NCI-H510A (cell line): ENCODE measurements around the gene PCDHGA7.
"Not testable (repeated sequence)": the region's sequence is repeated elsewhere in the genome, so short reads cannot be mapped to it uniquely, and the experiment has no call there.

Source experiments
- DNase-seq: peaks from one replicate; lab custom pipeline; 2025; lab: John Stamatoyannopoulos, UW

Gene PCDHGA7

GRCh38 chr5:141398608-141399007 lies 16.1 kb downstream of the PCDHGA7 start:
- no peak for DNase-seq

DNA sequence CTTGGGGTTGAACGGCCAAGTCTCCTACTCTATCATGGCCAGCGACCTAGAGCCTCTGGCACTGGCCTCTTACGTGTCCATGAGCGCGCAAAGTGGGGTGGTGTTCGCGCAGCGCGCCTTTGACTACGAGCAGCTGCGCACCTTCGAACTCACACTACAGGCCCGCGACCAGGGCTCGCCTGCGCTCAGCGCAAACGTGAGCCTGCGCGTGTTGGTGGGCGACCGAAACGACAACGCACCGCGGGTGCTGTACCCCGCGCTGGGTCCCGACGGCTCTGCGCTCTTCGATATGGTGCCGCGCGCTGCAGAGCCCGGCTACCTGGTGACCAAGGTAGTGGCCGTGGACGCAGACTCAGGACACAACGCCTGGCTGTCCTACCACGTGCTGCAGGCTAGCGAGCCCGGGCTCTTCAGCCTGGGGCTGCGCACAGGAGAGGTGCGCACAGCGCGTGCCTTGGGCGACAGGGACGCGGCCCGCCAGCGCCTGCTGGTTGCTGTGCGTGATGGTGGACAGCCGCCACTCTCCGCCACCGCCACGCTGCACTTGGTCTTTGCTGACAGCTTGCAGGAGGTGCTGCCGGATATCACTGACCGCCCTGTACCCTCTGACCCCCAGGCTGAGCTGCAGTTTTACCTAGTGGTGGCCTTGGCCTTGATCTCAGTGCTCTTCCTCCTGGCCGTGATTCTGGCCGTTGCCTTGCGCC lies 17.2 kb downstream of the PCDHGA7 start:
- DNase-seq = no peak

DNA sequence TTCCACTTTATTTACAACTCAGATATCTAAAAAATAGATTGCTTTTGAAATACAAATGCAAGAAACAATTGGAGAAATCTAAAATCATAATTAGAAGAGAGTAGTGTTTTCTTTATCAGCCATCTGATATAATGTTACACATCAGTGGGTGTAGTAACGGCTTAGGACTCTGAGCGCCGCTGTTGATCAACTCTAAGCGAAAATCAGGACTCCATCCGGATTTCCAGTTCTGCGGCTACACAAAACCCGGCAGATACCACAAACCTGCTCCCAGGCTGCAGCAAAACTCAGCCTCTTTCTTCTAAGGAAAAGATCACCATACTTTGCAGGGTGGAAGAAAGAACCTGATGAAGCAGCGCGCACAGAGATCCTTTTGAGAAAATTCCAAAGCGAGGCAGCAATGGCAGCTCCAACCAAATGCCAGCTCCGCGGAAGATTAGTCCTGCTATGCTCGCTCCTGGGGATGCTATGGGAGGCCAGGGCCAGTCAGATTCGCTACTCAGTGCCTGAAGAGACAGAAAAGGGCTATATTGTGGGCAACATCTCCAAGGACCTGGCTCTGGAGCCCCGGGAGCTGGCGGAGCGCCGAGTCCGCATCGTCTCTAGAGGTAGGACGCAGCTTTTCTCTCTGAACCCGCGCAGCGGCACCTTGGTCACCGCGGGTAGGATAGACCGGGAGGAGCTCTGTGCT lies 20.2 kb downstream of the PCDHGA7 start, which contains the start of gene PCDHGA9:
Gene PCDHGA9 (plus strand): TSS at position 226 of the 691 bp plus-strand sequence. CDS start 175 bp downstream, at position 401.
- DNase-seq = no peak

DNA sequence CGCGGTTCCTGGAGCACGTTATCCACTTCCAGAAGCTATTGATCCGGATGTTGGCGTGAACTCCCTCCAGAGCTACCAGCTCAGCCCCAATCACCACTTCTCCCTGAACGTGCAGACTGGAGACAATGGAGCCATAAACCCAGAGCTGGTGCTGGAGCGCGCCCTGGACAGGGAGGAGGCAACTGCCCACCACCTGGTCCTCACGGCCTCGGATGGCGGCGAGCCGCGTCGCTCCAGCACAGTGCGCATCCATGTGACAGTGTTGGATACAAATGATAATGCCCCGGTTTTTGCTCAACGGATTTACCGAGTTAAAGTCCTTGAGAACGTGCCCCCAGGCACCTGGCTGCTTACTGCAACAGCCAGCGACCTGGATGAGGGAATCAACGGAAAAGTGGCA lies 20.8 kb downstream of the PCDHGA7 start:
- no peak for DNase-seq

DNA sequence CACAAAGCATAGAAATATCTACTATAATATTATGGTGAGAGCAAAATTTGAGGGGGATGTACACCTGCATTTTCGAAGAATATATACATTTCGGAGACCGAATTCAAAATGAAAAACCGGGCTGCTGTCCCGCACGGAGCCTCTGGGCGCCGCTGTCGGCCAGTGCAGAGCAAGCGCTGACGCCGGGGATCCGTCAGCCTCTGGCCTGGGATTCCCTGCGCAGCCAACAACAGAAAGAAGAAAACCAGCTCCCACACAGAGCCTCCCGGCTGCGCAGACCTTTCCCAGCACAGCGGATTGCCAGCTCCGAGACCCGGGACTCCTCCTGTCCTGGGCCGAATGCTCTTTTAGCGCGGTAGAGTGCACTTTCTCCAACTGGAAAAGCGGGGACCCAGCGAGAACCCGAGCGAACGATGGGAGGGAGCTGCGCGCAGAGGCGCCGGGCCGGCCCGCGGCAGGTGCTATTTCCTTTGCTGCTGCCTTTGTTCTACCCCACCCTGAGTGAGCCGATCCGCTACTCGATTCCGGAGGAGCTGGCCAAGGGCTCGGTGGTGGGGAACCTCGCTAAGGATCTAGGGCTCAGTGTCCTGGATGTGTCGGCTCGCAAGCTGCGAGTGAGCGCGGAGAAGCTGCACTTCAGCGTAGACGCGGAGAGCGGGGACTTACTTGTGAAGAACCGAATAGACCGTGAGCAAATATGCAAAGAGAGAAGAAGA lies 25.4 kb downstream of the PCDHGA7 start, which contains the start of gene PCDHGB6:
Gene PCDHGB6 (plus strand): TSS at position 232 of the 716 bp plus-strand sequence. CDS start 182 bp downstream, at position 414.
- DNase-seq = not testable (repeated sequence)

- no peak for DNase-seq
Measured at GRCh38 chr5:141409598-141410306, 27.2 kb downstream of the PCDHGA7 start.

DNA sequence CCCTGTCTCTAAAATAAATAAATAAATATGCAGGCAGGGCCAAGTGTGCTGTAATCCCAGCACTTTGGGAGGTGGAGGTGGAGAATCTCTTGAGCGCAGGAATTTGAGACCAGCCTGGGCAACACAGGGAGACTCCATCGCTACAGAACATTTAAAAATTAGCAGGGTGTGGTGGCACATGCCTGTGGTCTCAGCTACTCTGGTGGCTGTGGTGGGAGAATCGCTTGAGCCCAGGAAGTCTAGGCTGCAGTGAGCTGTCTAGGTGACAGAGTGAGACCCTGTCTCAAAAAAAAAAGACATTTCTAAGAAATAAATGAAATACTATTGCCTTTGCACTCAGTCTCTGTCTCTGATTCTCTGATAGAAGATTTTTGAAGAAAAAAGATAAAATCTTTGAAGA lies 29.0 kb downstream of the PCDHGA7 start:
- no peak for DNase-seq

- no peak for DNase-seq
Measured at GRCh38 chr5:141412854-141413539, 30.5 kb downstream of the PCDHGA7 start, which contains the start of gene PCDHGA10. Gene PCDHGA10 (plus strand): TSS chr5:141412987. CDS start chr5:141413176, 189 bp downstream.

DNA sequence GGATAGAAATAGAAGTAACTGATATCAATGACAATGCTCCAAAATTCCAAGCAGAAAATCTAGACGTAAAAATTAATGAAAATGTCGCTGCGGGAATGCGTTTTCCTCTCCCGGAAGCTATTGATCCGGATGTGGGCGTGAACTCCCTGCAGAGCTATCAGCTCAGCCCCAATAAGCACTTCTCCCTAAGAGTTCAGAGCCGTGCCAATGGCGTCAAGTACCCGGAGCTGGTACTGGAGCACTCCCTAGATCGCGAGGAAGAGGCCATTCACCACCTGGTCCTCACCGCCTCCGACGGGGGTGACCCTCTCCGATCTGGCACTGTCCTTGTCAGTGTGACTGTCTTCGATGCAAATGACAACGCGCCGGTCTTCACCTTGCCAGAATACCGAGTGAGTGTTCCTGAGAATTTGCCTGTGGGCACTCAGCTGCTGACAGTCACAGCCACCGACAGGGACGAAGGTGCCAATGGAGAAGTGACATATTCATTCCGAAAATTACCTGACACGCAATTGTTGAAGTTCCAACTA lies 31.1 kb downstream of the PCDHGA7 start:
- DNase-seq = no peak

DNA sequence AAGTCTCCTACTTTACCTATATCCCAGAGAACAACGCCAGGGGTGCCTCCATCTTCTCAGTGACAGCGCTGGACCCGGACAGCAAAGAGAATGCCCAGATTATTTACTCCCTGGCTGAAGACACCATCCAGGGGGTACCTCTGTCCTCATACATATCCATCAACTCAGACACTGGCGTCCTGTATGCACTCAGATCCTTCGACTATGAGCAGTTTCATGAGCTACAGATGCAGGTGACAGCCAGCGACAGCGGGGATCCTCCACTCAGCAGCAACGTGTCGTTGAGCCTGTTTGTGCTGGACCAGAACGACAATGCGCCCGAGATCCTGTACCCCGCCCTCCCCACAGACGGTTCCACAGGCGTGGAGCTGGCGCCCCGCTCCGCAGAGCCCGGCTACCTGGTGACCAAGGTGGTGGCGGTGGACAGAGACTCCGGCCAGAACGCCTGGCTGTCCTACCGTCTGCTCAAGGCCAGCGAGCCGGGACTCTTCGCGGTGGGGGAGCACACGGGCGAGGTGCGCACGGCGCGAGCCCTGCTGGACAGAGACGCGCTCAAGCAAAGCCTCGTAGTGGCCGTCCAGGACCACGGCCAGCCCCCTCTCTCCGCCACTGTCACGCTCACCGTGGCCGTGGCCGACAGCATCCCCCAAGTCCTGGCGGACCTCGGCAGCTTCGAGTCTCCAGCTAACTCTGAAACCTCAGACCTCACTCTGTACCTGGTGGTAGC lies 32.2 kb downstream of the PCDHGA7 start:
- not testable (repeated sequence) for DNase-seq

DNA sequence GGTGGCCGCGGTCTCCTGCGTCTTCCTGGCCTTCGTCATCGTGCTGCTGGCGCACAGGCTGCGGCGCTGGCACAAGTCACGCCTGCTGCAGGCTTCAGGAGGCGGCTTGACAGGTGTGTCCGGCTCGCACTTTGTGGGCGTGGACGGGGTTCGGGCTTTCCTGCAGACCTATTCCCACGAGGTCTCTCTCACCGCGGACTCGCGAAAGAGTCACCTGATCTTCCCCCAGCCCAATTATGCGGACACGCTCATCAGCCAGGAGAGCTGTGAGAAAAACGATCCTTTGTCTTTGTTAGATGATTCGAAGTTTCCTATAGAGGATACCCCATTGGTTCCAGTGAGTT lies 32.7 kb downstream of the PCDHGA7 start:
- DNase-seq = not testable (repeated sequence)

GRCh38 chr5:141417494-141418172 lies 35.1 kb downstream of the PCDHGA7 start, which contains the start of gene PCDHGB7:
Gene PCDHGB7 (plus strand): TSS chr5:141417677. CDS start chr5:141417860, 183 bp downstream.
- DNase-seq = not testable (repeated sequence)

DNA sequence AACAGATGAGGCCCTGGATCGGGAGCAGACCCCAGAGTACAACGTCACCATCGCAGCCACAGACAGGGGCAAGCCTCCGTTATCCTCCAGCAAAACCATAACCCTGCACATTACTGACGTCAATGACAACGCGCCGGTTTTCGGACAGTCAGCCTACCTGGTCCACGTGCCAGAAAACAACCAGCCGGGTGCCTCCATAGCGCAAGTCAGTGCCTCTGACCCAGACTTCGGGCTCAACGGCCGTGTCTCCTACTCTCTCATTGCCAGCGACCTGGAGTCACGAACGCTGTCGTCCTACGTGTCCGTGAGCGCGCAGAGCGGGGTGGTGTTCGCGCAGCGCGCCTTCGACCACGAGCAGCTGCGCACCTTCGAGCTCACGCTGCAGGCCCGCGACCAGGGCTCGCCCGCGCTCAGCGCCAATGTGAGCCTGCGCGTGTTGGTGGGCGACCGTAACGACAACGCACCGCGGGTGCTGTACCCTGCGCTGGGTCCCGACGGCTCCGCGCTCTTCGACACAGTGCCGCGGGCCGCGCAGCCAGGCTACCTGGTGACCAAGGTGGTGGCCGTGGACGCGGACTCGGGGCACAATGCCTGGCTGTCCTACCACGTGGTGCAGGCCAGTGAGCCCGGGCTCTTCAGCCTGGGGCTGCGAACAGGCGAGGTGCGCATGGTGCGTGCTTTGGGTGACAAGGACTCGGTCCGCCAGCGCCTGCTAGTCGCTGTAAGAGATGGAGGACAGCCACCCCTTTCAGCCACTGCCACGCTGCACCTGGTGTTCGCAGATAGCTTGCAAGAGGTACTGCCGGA lies 36.7 kb downstream of the PCDHGA7 start:
- no peak for DNase-seq

- no peak for DNase-seq
Measured at GRCh38 chr5:141420855-141421488, 38.4 kb downstream of the PCDHGA7 start, which contains the start of gene PCDHGA11. Gene PCDHGA11 (plus strand): TSS chr5:141421051. CDS start chr5:141421228, 177 bp downstream.

GRCh38 chr5:141421489-141421855 lies 38.9 kb downstream of the PCDHGA7 start:
- DNase-seq = no peak

- DNase-seq = no peak
Measured at GRCh38 chr5:141422742-141423291, 40.3 kb downstream of the PCDHGA7 start.

DNA sequence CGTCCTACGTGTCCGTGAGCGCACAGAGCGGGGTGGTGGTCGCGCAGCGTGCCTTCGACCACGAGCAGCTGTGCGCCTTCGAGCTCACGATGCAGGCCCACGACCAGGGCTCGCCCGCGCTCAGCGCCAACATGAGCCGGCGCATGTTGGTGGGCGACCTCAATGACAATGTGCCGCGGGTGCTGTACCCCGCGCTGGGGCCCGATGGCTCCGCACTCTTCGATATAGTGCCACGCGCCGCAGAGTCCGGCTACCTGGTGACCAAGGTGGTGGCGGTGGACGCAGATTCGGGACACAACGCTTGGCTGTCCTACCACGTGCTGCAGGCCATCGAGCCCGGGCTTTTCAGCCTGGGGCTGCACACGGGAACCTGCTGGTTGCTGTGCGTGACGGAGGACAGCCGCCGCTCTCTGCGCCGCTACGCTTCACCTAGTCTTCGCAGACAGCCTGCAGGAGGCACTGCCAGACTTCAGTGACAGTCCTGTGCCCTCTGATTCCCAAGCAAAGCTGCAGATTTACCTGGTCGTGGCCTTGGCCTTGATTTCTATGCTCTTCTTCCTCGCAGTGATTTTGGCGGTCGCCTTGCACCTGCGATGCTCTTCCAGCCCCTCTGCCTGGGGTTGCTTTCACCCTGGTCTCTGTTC lies 45.4 kb downstream of the PCDHGA7 start:
- no peak for DNase-seq
